A673 (cell line): Measurements from ENCODE around the gene NPAS4.

Experiments used
- CTCF ChIP-seq: fragments of 300-800, 200-600 bp; sonication (generic); conservative IDR thresholded peaks from 2 replicates; pipeline ENCODE4 v1.5.1; 2017; ENCODE audit warnings: low read depth, mild to moderate bottlenecking, antibody characterized with exemption, low read length, moderate library complexity, mixed read lengths
- EZH2 ChIP-seq: fragments of 200-600 bp; sonication (generic); IDR thresholded peaks from 2 replicates; pipeline ENCODE4 v1.6.1; 2017; ENCODE audit warnings: borderline replicate concordance, low read depth, mild to moderate bottlenecking, mixed read lengths, antibody characterized with exemption, low read length; ENCODE audit not compliant: poor library complexity, severe bottlenecking

- TF ChIP-seq EZH2 (no peak), CTCF (no peak)
These were observed 34.0 kb downstream of the NPAS4 start for GRCh38 chr11:66454828-66455227.
